IPS-20b (cell line): ENCODE measurements around the gene SASH1.

ENCODE experiments used
- H3K27ac ChIP-seq: one replicate; pipeline ENCODE4 v1.5.1; 2013; ENCODE audit warnings: low read length
- H3K27me3 ChIP-seq: 2 replicates; pipeline ENCODE4 v1.6.1; 2013; ENCODE audit warnings: mild to moderate bottlenecking, low read length, inconsistent platforms; ENCODE audit not compliant: insufficient read depth
- H3K36me3 ChIP-seq: 2 replicates; pipeline ENCODE4 v1.6.1; 2013; ENCODE audit warnings: low read depth, mild to moderate bottlenecking, inconsistent platforms, low read length, moderate library complexity; ENCODE audit not compliant: insufficient read depth
- H3K4me1 ChIP-seq: 2 replicates; pipeline ENCODE4 v1.6.1; 2013; ENCODE audit warnings: mild to moderate bottlenecking, control low read depth, inconsistent platforms, low read length, moderate library complexity; ENCODE audit not compliant: insufficient read depth
- H3K4me3 ChIP-seq: 2 replicates; pipeline ENCODE4 v1.5.1; 2013; ENCODE audit warnings: mild to moderate bottlenecking, low read length, inconsistent platforms
- H3K9ac ChIP-seq: 2 replicates; pipeline ENCODE4 v1.6.1; 2013; ENCODE audit warnings: low read depth, mild to moderate bottlenecking, inconsistent platforms, low read length, moderate library complexity
- H3K9me3 ChIP-seq: 2 replicates; pipeline ENCODE4 v1.6.1; 2013; ENCODE audit warnings: mild to moderate bottlenecking, low read depth, low read length, inconsistent platforms; ENCODE audit not compliant: insufficient read depth

SASH1 gene

GRCh38 chr6:148332088-148332487 lies 10.6 kb upstream of the SASH1 start:
- no peaks in the 10 kb centered on the region for H3K36me3 ChIP-seq
- no peak overlapping the region for H3K9ac ChIP-seq
- no peaks in the 10 kb centered on the region for H3K27me3 ChIP-seq
- no peaks in the 10 kb centered on the region for H3K9me3 ChIP-seq
- no peak overlapping the region for H3K27ac ChIP-seq
- H3K4me3 ChIP-seq: no peak overlapping the region
- no peaks in the 10 kb centered on the region for H3K4me1 ChIP-seq

- H3K36me3 ChIP-seq: no peaks in the 10 kb centered on the region
- H3K27me3 ChIP-seq: no peaks in the 10 kb centered on the region
- H3K9me3 ChIP-seq: no peaks in the 10 kb centered on the region
- H3K27ac ChIP-seq: no peak overlapping the region
- H3K4me3 ChIP-seq: no peak overlapping the region
- no peak overlapping the region for H3K9ac ChIP-seq
- peaks cover 7% of the 10 kb centered on the region; the same call in 1 of the 2 replicates for H3K4me1 ChIP-seq
Measured at GRCh38 chr6:148336901-148337300, 5.7 kb upstream of the SASH1 start.

- no peaks in the 10 kb centered on the region; the same call in 1 of the 2 replicates for H3K27me3 ChIP-seq
- H3K9me3 ChIP-seq: no peaks in the 10 kb centered on the region
- H3K4me1 ChIP-seq: peaks cover 17% of the 10 kb centered on the region
- no peak overlapping the region for H3K27ac ChIP-seq
- no peaks in the 10 kb centered on the region for H3K36me3 ChIP-seq
- H3K9ac ChIP-seq: no peak overlapping the region
- H3K4me3 ChIP-seq: no peak overlapping the region
Measured at GRCh38 chr6:148339766-148340165, 2.9 kb upstream of the SASH1 start.

GRCh38 chr6:148340586-148341297 lies 1.9 kb upstream of the SASH1 start:
- Histone ChIP-seq H3K27me3 (no peaks in the 10 kb centered on the region; the same call in 1 of the 2 replicates), H3K9ac (no peak overlapping the region), H3K4me1 (peaks cover 26% of the 10 kb centered on the region), H3K4me3 (no peak overlapping the region), H3K36me3 (no peaks in the 10 kb centered on the region), H3K27ac (no peak overlapping the region), H3K9me3 (no peaks in the 10 kb centered on the region)

- Histone ChIP-seq H3K4me3 (peak overlapping the region; percentile 98), H3K36me3 (no peaks in the 10 kb centered on the region), H3K4me1 (peaks cover 38% of the 10 kb centered on the region), H3K9me3 (no peaks in the 10 kb centered on the region), H3K27ac (peak overlapping the region; percentile 92), H3K27me3 (no peaks in the 10 kb centered on the region; the same call in 1 of the 2 replicates), H3K9ac (peak overlapping the region; percentile 91)
Measured at GRCh38 chr6:148342100-148342349, 613 bp upstream of the SASH1 start.

- peak overlapping the region; percentile 91 for H3K9ac ChIP-seq
- H3K27me3 ChIP-seq: no peaks in the 10 kb centered on the region; the same call in 1 of the 2 replicates
- no peaks in the 10 kb centered on the region for H3K36me3 ChIP-seq
- H3K9me3 ChIP-seq: no peaks in the 10 kb centered on the region
- H3K4me1 ChIP-seq: peaks cover 39% of the 10 kb centered on the region
- H3K4me3 ChIP-seq: peak overlapping the region; percentile 98
- no peak overlapping the region for H3K27ac ChIP-seq
Measured at GRCh38 chr6:148343047-148343782, 577 bp downstream of the SASH1 start.

- Histone ChIP-seq H3K27ac (no peak overlapping the region), H3K4me3 (peak overlapping the region; percentile 56), H3K27me3 (no peaks in the 10 kb centered on the region; the same call in 1 of the 2 replicates), H3K4me1 (peaks cover 47% of the 10 kb centered on the region), H3K9ac (no peak overlapping the region), H3K36me3 (no peaks in the 10 kb centered on the region), H3K9me3 (no peaks in the 10 kb centered on the region)
Measured at GRCh38 chr6:148345176-148345575, 2.5 kb downstream of the SASH1 start.

GRCh38 chr6:148345578-148345977 lies 2.9 kb downstream of the SASH1 start:
- no peaks in the 10 kb centered on the region; the same call in 1 of the 2 replicates for H3K27me3 ChIP-seq
- peaks cover 47% of the 10 kb centered on the region for H3K4me1 ChIP-seq
- no peaks in the 10 kb centered on the region for H3K36me3 ChIP-seq
- H3K9ac ChIP-seq: peak overlapping the region; percentile 43
- H3K9me3 ChIP-seq: no peaks in the 10 kb centered on the region
- H3K4me3 ChIP-seq: peak overlapping the region; percentile 63
- no peak overlapping the region for H3K27ac ChIP-seq

GRCh38 chr6:148346681-148347440 lies 4.2 kb downstream of the SASH1 start:
- peak overlapping the region; percentile 80 for H3K9ac ChIP-seq
- H3K27ac ChIP-seq: peak overlapping the region; percentile 78
- H3K4me1 ChIP-seq: peaks cover 40% of the 10 kb centered on the region
- H3K9me3 ChIP-seq: no peaks in the 10 kb centered on the region
- H3K36me3 ChIP-seq: no peaks in the 10 kb centered on the region
- peak overlapping the region; percentile 63 for H3K4me3 ChIP-seq
- no peaks in the 10 kb centered on the region; the same call in 1 of the 2 replicates for H3K27me3 ChIP-seq

GRCh38 chr6:148347441-148348054 lies 4.9 kb downstream of the SASH1 start:
- H3K9me3 ChIP-seq: no peaks in the 10 kb centered on the region
- peak overlapping the region; percentile 63 for H3K4me3 ChIP-seq
- H3K27ac ChIP-seq: peak overlapping the region; percentile 78
- H3K9ac ChIP-seq: peak overlapping the region; percentile 80
- H3K27me3 ChIP-seq: no peaks in the 10 kb centered on the region; the same call in 1 of the 2 replicates
- no peaks in the 10 kb centered on the region for H3K36me3 ChIP-seq
- peaks cover 37% of the 10 kb centered on the region for H3K4me1 ChIP-seq

- no peaks in the 10 kb centered on the region for H3K9me3 ChIP-seq
- no peak overlapping the region for H3K27ac ChIP-seq
- H3K4me1 ChIP-seq: peaks cover 37% of the 10 kb centered on the region
- no peaks in the 10 kb centered on the region; the same call in 1 of the 2 replicates for H3K27me3 ChIP-seq
- peak overlapping the region; percentile 22; the same call in 1 of the 2 replicates for H3K9ac ChIP-seq
- peak overlapping the region; percentile 53 for H3K4me3 ChIP-seq
- no peaks in the 10 kb centered on the region for H3K36me3 ChIP-seq
Measured at GRCh38 chr6:148348335-148348734, 5.7 kb downstream of the SASH1 start.
